Middle frontal gyrus (tissue), 1 donor: ENCODE data around the gene MRPL1.
A peak's percentile ranks its signal among the peaks of the same experiment; 100 is the strongest.
"Not testable (repeated sequence)": the region's sequence is repeated elsewhere in the genome, so short reads cannot be mapped to it uniquely, and the experiment has no call there.

Experiments
- DNase-seq: peaks from one replicate; pipeline ENCODE4 v3.0.0-alpha.2; 2015; ENCODE audit warnings: low spot score; ENCODE audit errors: extremely low spot score

MRPL1 gene

GRCh38 chr4:77849278-77849965, 13.2 kb upstream of the MRPL1 start:
- DNase-seq, result no peak

DNA sequence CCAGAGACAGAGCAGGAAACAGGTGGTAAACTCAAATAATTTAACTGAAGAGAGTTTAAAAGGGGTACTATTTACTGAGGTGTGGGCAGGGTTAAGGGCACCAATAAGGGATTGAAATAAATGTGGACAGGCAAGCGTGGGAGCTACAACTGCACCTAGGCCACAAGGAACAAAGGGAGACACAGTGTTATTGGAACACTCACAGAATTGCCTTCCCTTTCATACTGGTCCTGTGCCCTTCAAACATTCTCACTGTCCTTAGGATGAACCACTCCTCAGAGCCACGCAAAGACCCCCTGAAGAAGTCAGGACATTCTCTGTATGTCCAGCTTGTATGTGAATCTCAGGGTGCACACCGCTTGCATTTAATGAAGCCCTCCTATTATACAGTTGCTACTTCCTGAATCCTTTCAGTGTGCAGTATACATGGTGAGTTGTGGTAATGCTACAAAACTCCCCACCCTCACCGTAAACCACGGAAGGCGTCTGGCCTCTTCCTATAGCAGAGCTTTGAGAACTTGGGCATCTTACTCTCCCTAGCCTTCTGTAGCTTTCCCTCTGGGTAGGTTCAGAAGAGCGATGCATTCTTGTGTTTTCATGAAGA, 9.6 kb upstream of the MRPL1 start:
- DNase-seq, result no peak

- no peak for DNase-seq
These were observed 8.1 kb upstream of the MRPL1 start for GRCh38 chr4:77854431-77855111.

DNA sequence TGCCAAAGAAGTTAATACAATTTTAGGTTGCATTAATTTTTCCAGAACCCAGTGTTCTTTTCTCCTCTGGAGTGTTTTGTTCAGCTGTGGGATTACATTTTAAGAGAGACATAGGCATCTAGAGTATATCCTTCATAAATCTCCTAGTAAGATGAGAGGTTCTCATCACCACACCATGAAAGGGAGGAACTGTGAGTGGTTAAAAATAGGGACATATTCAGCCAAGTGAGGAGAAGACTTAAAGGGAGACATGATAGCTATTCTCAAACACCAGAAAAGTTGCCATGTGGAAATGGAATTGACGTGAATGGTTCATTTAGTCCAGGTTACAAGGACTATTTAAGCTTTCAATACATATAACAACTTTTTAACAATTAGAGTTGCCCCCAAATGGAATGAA, 6.5 kb upstream of the MRPL1 start:
- DNase-seq, result no peak

DNA sequence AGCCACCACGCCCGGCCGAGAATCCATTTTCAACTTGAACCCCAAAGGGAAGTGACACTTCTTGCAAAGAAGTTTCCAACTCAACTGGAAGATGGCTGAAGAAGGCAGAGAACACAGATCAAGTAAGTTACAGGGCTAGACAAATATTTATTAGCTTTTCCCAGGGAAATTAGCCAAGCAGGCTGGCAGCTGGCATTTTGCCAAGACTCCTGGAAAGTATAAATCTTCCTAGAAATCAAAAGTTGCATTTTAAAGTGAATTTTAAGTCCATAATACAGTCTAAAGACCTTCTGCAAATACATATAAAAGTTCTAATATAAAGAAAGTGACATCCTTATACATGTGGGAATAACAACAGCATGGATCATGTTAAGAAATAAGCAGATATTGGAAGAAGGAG, 3.4 kb upstream of the MRPL1 start:
- DNase-seq, result no peak

- no peak for DNase-seq
These were observed 1.1 kb upstream of the MRPL1 start for GRCh38 chr4:77861495-77861894.

GRCh38 chr4:77863341-77863740, 711 bp downstream of the MRPL1 start:
- DNase-seq, result not testable (repeated sequence)

DNA sequence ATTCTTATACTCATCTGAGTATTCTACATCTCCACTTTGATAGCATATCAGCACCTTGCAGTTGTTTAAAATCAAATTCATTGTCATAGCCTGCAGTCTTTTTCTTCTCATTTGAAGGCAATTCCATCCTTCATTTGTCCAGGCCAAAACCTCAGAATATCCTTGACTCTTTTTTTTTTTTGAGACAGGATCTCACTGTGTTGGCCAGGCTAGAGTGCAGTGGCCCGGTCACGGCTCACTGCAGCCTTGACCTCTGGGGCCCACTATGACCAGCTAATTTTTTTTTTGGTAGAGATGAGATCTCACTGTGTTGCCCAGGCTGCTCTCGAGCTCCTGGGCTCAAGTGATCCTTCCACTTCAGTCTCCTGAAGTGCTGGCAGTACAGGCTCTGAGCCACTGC, 2.6 kb downstream of the MRPL1 start:
- no peak for DNase-seq

DNA sequence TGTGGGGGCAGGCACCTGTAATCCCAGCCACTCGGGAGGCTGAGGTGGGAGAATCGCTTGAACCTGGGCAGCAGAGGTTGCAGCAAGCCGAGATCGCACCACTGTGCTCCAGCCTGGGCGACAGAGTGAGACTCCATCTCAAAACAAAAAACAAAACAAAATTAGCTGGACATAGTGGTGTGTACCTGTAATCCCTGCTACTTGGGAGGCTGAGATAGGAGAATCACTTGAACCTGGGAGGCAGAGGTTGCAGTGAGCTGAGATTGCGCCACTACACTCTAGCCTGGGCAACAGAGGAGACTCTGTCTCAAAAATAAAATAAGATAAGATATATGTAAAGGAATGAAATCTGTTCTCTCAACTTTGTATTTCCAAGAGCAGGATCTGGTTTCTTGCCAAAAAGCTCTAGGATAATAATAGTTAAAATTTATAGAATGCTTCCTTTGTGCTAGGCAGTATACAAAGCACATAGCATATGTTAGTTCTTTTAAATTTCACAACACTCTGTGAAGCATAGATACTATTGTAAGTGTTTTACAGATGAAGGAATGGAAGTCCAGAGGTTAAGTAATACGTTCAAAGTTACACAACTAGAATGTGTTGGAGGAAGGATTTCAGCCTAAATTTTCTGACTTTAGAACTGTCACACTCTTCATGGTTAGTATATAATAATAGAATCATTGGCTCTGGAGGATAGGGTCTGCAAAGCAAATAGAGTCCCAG, 10.3 kb downstream of the MRPL1 start:
- DNase-seq, result no peak

- DNase-seq, result no peak
These were observed 14.5 kb downstream of the MRPL1 start for GRCh38 chr4:77877167-77877566.

GRCh38 chr4:77877771-77878565, 15.3 kb downstream of the MRPL1 start:
- DNase-seq, result no peak

- no peak for DNase-seq
These were observed 18.2 kb downstream of the MRPL1 start for GRCh38 chr4:77880784-77881183.

- peak; percentile 9 for DNase-seq
These were observed 19.0 kb downstream of the MRPL1 start for GRCh38 chr4:77881460-77882295.

DNA sequence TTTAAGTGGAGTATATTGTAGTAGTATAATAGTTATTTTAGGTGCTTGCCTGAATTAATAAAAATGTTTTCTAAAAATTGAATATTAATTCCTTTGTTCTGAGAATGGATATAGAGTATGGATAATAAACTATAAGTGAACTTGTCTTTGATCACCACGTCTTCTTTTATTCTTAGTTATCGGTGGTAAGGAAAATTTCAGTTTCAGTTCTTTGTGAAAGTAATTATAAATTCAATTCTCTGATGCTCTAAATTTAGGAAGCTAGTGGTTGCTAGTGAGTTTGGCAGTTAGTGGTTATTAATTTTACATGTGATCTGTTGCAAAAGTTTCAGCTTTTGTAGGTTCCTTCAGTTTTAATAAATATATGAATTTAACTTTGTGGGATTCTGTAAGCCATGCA, 30.8 kb downstream of the MRPL1 start:
- no peak for DNase-seq

- no peak for DNase-seq
These were observed 37.0 kb downstream of the MRPL1 start for GRCh38 chr4:77899607-77900006.

DNA sequence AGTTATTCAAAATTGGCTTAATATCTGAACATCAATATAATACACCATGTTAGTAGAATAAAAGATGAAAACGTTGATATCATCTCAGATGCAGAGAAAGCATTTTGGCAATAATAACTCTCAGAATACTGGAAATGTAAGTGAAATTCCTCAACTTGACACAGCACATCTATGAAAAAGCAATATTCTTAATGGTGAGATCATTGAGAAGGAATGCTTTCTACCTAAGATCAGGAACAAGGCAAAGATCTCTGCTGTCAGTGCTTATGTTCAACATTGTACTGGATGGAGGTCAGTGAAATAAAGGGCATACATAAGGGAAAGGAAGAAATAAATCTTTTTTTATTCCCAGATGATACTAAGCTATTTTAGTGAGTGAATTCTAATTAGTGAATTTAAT, 40.6 kb downstream of the MRPL1 start:
- no peak for DNase-seq

DNA sequence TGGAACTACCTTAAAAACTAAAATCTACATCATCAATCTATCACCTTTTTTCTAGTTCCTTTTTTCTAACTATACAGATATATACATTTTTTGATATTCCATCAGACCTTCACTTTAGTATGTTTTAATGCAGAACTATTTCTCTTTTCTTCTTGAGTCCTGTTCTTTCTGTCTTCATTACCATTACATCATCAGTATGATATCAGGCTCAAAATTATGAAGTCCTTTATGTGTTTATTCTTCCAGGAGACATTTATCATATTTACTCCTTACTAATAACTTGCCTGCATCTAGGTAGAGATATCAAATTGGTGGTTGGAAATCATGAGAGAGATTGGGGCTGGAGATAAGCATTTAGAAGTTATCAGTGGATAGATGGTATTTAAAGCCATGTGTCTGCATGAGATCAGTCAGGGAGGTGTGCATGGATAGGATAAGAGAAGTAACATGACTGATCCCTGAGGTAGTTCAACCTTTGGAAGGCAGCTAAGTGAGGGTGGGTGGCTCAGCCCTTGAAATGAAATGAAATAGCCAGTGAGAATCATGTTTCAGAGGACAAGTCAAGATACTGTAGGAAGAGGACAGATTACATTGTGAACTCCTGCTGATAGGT, 43.1 kb downstream of the MRPL1 start:
- DNase-seq, result no peak

GRCh38 chr4:77910676-77911075, 48.0 kb downstream of the MRPL1 start:
- DNase-seq, result no peak

DNA sequence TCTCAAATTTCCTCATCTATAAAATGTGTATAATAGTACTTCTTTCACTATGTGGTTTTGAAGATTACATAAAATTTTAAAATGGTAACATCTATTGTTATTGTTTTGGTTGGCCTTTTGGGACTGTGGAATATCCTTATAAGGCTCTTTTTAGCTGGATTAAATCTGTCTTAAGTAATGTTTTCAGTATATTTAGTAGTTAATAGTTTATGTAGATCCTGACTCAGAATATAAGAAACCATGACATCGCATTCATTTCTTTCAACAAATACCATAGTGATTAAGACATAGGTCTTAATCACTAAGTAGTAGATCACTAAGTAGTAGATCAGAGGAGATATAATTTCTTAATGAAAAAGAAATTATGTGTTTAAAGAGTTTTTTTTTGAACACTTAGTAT, 48.5 kb downstream of the MRPL1 start:
- DNase-seq, result no peak

- DNase-seq, result no peak
These were observed 49.3 kb downstream of the MRPL1 start for GRCh38 chr4:77911842-77912450.
